ENCODE data around the gene MDC1. TPM values are rescaled to one million over a fixed set of nuclear protein-coding genes. Genes with fewer than 3 reads are reported as not detected.
A peak's percentile ranks its signal among the peaks of the same experiment; 100 is the strongest.

Gene MDC1
- total RNA-seq, 1 donor from 2014 or later: 14.7 TPM

GRCh38 chr6:30752157-30752927, 35.3 kb upstream of the MDC1 start:
- DNase-seq (ENCODE audit: low read depth): peak; percentile 97
- peak; percentile 28 for TF ChIP-seq CTCF (IDR thresholded peaks at IDR 0.05; ENCODE audit: insufficient read depth, low read length, poor library complexity, severe bottlenecking)
- H3K36me3 ChIP-seq (ENCODE audit: control insufficient read depth, insufficient read depth, low read length): no peaks in the 10 kb centered on the region
- H3K27me3 ChIP-seq (ENCODE audit: control insufficient read depth, insufficient read depth, low read length): no peaks in the 10 kb centered on the region
- no peak overlapping the region for H3K4me3 ChIP-seq (ENCODE audit: low read depth, low read length)

- no peak for DNase-seq (ENCODE audit: low read depth)
- no peaks in the 10 kb centered on the region for H3K27me3 ChIP-seq (ENCODE audit: control insufficient read depth, insufficient read depth, low read length)
These were observed 33.2 kb upstream of the MDC1 start for GRCh38 chr6:30750379-30750668.

GRCh38 chr6:30749554-30750378, 32.7 kb upstream of the MDC1 start:
- no peaks in the 10 kb centered on the region for H3K36me3 ChIP-seq (ENCODE audit: control insufficient read depth, insufficient read depth, low read length)
- no peaks in the 10 kb centered on the region for H3K27me3 ChIP-seq (ENCODE audit: control insufficient read depth, insufficient read depth, low read length)
- no peak overlapping the region for H3K4me3 ChIP-seq (ENCODE audit: low read depth, low read length)
- no peak for DNase-seq (ENCODE audit: low read depth)
- TF ChIP-seq CTCF (IDR thresholded peaks at IDR 0.05; ENCODE audit: insufficient read depth, low read length, poor library complexity, severe bottlenecking): no peak

More at GRCh38 chr6:30750379-30750668, 33.2 kb upstream of the MDC1 start:
- Histone ChIP-seq H3K4me3 (ENCODE audit: low read depth, low read length) (no peak overlapping the region), H3K36me3 (ENCODE audit: control insufficient read depth, insufficient read depth, low read length) (no peaks in the 10 kb centered on the region)
- TF ChIP-seq CTCF (IDR thresholded peaks at IDR 0.05; ENCODE audit: insufficient read depth, low read length, poor library complexity, severe bottlenecking): no peak

GRCh38 chr6:30748851-30749540, 31.9 kb upstream of the MDC1 start:
- DNase-seq (ENCODE audit: low read depth): no peak
- no peak for TF ChIP-seq CTCF (IDR thresholded peaks at IDR 0.05; ENCODE audit: insufficient read depth, low read length, poor library complexity, severe bottlenecking)
- Histone ChIP-seq H3K4me3 (ENCODE audit: low read depth, low read length) (no peak overlapping the region), H3K27me3 (ENCODE audit: control insufficient read depth, insufficient read depth, low read length) (no peaks in the 10 kb centered on the region), H3K36me3 (ENCODE audit: control insufficient read depth, insufficient read depth, low read length) (no peaks in the 10 kb centered on the region)

- peaks cover under 1% of the 10 kb centered on the region for H3K36me3 ChIP-seq (ENCODE audit: control insufficient read depth, insufficient read depth, low read length)
- TF ChIP-seq CTCF (IDR thresholded peaks at IDR 0.05; ENCODE audit: insufficient read depth, low read length, poor library complexity, severe bottlenecking): no peak
- DNase-seq (ENCODE audit: low read depth): no peak
- H3K27me3 ChIP-seq (ENCODE audit: control insufficient read depth, insufficient read depth, low read length): no peaks in the 10 kb centered on the region
- no peak overlapping the region for H3K4me3 ChIP-seq (ENCODE audit: low read depth, low read length)
These were observed 31.1 kb upstream of the MDC1 start for GRCh38 chr6:30747902-30748769.

All from kidney epithelial cell (primary cell).